SK-N-SH treated with all-trans-retinoic acid at 6 μM for 48 hours (cell line): ENCODE results near the gene TMEM169.

Source experiments
- ARNTL ChIP-seq: fragments of 450-650 bp; formaldehyde crosslinking; IDR thresholded peaks from 2 replicates; pipeline ENCODE4 v1.5.0; 2020; ENCODE audit warnings: low read depth, mild to moderate bottlenecking, moderate library complexity, borderline replicate concordance
- BACH2 ChIP-seq: fragments of 250-450 bp; sonication (Bioruptor Pico); IDR thresholded peaks from 2 replicates; pipeline ENCODE4 v1.9.0; 2021; ENCODE audit warnings: mild to moderate bottlenecking, borderline replicate concordance
- PPARA ChIP-seq: fragments of 250-450 bp; sonication (Bioruptor Pico); IDR thresholded peaks from 2 replicates; pipeline ENCODE4 v1.5.0; 2020; ENCODE audit warnings: mild to moderate bottlenecking, borderline replicate concordance
- TOX ChIP-seq: fragments of 250-450 bp; sonication (Bioruptor Pico); IDR thresholded peaks from 2 replicates; pipeline ENCODE4 v1.8.0; 2021; ENCODE audit warnings: mild to moderate bottlenecking, moderate library complexity, borderline replicate concordance
- ZFP30 ChIP-seq: fragments of 450-650 bp; formaldehyde crosslinking; IDR thresholded peaks from 2 replicates; pipeline ENCODE4 v1.5.0; 2022; ENCODE audit warnings: mild to moderate bottlenecking, moderate library complexity
- ZNF565 ChIP-seq: fragments of 450-650 bp; formaldehyde crosslinking; conservative IDR thresholded peaks from 2 replicates; pipeline ENCODE4 v1.5.0; 2020; ENCODE audit warnings: low read depth, mild to moderate bottlenecking, moderate library complexity
- TF ChIP-seq, protein P1 (sequence below): fragments of 250-450 bp; sonication (Bioruptor Pico); IDR thresholded peaks from 2 replicates; pipeline ENCODE4 v1.8.0; 2020; ENCODE audit warnings: mild to moderate bottlenecking, moderate library complexity, borderline replicate concordance

DNA sequence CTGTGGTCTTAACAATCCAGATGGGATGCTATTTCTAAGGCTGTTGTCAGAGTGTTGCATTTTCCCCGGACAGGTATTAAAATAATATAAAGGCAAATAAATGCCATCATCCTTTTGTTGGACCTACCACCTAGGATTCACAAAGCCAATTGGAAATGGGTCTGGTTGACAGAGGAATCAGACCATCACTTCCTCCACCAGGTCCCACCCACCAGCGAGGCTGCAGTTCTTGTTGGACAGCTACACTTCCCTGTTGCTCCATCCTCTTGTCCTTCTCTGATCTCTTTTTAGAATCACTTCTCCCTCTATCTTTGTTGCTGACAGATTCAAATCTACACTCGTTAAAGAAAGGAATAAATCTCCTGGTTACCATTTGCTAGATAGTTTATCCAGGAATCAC lies 1.1 kb downstream of the TMEM169 start:
- TF ChIP-seq PPARA (CRISPR knock-in tag) (no peak), BACH2 (CRISPR knock-in tag) (no peak), TOX (CRISPR knock-in tag) (no peak), ZFP30 (CRISPR knock-in tag) (no peak), ARNTL (CRISPR knock-in tag) (no peak), ZNF565 (no peak)
- TF ChIP-seq, protein P1, sequence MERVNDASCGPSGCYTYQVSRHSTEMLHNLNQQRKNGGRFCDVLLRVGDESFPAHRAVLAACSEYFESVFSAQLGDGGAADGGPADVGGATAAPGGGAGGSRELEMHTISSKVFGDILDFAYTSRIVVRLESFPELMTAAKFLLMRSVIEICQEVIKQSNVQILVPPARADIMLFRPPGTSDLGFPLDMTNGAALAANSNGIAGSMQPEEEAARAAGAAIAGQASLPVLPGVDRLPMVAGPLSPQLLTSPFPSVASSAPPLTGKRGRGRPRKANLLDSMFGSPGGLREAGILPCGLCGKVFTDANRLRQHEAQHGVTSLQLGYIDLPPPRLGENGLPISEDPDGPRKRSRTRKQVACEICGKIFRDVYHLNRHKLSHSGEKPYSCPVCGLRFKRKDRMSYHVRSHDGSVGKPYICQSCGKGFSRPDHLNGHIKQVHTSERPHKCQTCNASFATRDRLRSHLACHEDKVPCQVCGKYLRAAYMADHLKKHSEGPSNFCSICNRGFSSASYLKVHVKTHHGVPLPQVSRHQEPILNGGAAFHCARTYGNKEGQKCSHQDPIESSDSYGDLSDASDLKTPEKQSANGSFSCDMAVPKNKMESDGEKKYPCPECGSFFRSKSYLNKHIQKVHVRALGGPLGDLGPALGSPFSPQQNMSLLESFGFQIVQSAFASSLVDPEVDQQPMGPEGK: no peak
